H1 (cell line): ENCODE results near the gene UQCR10. TPM values are rescaled to one million over a fixed set of nuclear protein-coding genes. Genes with fewer than 3 reads are reported as not detected.

Source experiments
- ASH2L ChIP-seq: fragments of 200-600, 300-600 bp; sonication (generic); IDR thresholded peaks from one replicate; pipeline ENCODE4 v1.7.1; 2017; ENCODE audit warnings: low read length
- BRCA1 ChIP-seq: IDR thresholded peaks from 2 replicates; pipeline ENCODE4 v1.6.1; 2012; ENCODE audit warnings: low read depth, low read length, improper control_type of control experiment
- FOSL1 ChIP-seq: IDR thresholded peaks from 2 replicates; pipeline ENCODE4 v1.6.1; 2011; ENCODE audit warnings: mild to moderate bottlenecking, low read depth, low read length, moderate library complexity; ENCODE audit not compliant: insufficient read depth
- JUN ChIP-seq: IDR thresholded peaks from 2 replicates; pipeline ENCODE4 v1.6.1; 2011; ENCODE audit warnings: low read depth, mild to moderate bottlenecking, improper control_type of control experiment, low read length
- RBBP5 ChIP-seq: IDR thresholded peaks from 2 replicates; pipeline ENCODE4 v1.7.1; 2012; ENCODE audit warnings: low read depth, mild to moderate bottlenecking, inconsistent platforms, low read length, moderate library complexity, borderline replicate concordance
- SAP30 ChIP-seq: fragments of 300-600 bp; sonication (generic); IDR thresholded peaks from 2 replicates; pipeline ENCODE4 v1.7.1; 2012; ENCODE audit warnings: low read length, moderate library complexity, mild to moderate bottlenecking, inconsistent platforms; ENCODE audit not compliant: insufficient read depth, insufficient replicate concordance
- SRF ChIP-seq: IDR thresholded peaks from 2 replicates; pipeline ENCODE4 v1.6.1; 2011; ENCODE audit warnings: mild to moderate bottlenecking, low read depth, low read length, moderate library complexity
- polyA plus RNA-seq, 7 experiments: library from polyadenylated mRNA; depleted of rRNA in 3 of 7; stranded (reverse) in 5 of 7; unstranded in 2 of 7; fragments of >200 nt in 5 of 7; fragments of 200-250 nt in 2 of 7; gene quantifications; 1 replicate in 5 of 7; 2 replicates in 1 of 7; 4 replicates in 1 of 7; pipeline versions ENCODE4 v1.2.1 to v1.2.3, GENCODE V29; 2011 to 2013; ENCODE audit warnings: missing spikeins in 2 of 7, mixed read lengths in 2 of 7
- total RNA-seq: library from RNA; stranded (reverse); fragmentation: NEBNext Ultra II Directional; extraction: Animal tissue kit (Norgen Biotek cat#: 25700); gene quantifications from 2 replicates; pipeline ENCODE4 v1.2.1, GENCODE V29; 2021
- TF ChIP-seq, protein P1 (sequence below): fragments of 300-600 bp; sonication (generic); IDR thresholded peaks from 2 replicates; pipeline ENCODE4 v1.7.1; 2012; ENCODE audit warnings: low read length, moderate library complexity, mild to moderate bottlenecking, inconsistent platforms; ENCODE audit not compliant: insufficient replicate concordance

The UQCR10 gene
- total and polyA plus RNA-seq, 2 of the 8 experiments (the other 6 are each of a cell fraction or from before 2014, with no cell fraction given), result 102 to 260 TPM

DNA sequence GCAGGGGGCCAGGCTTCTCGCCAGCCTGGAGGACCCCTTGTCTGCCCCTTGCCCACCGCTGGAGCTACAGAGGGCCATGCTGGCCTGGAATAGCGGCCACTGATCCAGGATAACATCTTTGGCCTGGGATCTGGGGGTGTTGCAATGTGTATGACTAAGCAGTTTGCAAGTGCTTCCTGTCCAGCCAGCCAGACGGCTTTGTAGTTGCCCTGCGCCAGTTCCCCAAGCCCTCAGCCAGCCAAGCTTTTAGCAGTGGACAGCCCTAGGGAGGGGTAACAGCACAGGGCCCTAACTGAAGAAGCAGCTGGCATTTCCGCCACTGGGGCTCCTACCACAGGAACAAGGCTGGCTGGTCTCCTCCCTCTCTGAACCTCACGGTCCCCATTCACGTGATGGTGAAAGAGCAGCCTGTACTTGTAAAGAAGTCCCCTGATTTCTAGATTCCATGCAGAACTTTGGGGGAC lies 32.1 kb downstream of the UQCR10 start (continued):
- TF ChIP-seq, protein P1, sequence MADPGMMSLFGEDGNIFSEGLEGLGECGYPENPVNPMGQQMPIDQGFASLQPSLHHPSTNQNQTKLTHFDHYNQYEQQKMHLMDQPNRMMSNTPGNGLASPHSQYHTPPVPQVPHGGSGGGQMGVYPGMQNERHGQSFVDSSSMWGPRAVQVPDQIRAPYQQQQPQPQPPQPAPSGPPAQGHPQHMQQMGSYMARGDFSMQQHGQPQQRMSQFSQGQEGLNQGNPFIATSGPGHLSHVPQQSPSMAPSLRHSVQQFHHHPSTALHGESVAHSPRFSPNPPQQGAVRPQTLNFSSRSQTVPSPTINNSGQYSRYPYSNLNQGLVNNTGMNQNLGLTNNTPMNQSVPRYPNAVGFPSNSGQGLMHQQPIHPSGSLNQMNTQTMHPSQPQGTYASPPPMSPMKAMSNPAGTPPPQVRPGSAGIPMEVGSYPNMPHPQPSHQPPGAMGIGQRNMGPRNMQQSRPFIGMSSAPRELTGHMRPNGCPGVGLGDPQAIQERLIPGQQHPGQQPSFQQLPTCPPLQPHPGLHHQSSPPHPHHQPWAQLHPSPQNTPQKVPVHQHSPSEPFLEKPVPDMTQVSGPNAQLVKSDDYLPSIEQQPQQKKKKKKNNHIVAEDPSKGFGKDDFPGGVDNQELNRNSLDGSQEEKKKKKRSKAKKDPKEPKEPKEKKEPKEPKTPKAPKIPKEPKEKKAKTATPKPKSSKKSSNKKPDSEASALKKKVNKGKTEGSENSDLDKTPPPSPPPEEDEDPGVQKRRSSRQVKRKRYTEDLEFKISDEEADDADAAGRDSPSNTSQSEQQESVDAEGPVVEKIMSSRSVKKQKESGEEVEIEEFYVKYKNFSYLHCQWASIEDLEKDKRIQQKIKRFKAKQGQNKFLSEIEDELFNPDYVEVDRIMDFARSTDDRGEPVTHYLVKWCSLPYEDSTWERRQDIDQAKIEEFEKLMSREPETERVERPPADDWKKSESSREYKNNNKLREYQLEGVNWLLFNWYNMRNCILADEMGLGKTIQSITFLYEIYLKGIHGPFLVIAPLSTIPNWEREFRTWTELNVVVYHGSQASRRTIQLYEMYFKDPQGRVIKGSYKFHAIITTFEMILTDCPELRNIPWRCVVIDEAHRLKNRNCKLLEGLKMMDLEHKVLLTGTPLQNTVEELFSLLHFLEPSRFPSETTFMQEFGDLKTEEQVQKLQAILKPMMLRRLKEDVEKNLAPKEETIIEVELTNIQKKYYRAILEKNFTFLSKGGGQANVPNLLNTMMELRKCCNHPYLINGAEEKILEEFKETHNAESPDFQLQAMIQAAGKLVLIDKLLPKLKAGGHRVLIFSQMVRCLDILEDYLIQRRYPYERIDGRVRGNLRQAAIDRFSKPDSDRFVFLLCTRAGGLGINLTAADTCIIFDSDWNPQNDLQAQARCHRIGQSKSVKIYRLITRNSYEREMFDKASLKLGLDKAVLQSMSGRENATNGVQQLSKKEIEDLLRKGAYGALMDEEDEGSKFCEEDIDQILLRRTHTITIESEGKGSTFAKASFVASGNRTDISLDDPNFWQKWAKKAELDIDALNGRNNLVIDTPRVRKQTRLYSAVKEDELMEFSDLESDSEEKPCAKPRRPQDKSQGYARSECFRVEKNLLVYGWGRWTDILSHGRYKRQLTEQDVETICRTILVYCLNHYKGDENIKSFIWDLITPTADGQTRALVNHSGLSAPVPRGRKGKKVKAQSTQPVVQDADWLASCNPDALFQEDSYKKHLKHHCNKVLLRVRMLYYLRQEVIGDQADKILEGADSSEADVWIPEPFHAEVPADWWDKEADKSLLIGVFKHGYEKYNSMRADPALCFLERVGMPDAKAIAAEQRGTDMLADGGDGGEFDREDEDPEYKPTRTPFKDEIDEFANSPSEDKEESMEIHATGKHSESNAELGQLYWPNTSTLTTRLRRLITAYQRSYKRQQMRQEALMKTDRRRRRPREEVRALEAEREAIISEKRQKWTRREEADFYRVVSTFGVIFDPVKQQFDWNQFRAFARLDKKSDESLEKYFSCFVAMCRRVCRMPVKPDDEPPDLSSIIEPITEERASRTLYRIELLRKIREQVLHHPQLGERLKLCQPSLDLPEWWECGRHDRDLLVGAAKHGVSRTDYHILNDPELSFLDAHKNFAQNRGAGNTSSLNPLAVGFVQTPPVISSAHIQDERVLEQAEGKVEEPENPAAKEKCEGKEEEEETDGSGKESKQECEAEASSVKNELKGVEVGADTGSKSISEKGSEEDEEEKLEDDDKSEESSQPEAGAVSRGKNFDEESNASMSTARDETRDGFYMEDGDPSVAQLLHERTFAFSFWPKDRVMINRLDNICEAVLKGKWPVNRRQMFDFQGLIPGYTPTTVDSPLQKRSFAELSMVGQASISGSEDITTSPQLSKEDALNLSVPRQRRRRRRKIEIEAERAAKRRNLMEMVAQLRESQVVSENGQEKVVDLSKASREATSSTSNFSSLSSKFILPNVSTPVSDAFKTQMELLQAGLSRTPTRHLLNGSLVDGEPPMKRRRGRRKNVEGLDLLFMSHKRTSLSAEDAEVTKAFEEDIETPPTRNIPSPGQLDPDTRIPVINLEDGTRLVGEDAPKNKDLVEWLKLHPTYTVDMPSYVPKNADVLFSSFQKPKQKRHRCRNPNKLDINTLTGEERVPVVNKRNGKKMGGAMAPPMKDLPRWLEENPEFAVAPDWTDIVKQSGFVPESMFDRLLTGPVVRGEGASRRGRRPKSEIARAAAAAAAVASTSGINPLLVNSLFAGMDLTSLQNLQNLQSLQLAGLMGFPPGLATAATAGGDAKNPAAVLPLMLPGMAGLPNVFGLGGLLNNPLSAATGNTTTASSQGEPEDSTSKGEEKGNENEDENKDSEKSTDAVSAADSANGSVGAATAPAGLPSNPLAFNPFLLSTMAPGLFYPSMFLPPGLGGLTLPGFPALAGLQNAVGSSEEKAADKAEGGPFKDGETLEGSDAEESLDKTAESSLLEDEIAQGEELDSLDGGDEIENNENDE, result no peak
- no peak for TF ChIP-seq ASH2L
- TF ChIP-seq FOSL1, result no peak
- TF ChIP-seq JUN, result no peak
- no peak for TF ChIP-seq SRF
- no peak for TF ChIP-seq SAP30
- TF ChIP-seq RBBP5, result no peak
- TF ChIP-seq BRCA1, result no peak
